HepG2 (cell line): ENCODE results near the gene POGLUT2.

Source experiments
- GABPA ChIP-seq, 2 experiments: IDR thresholded peaks; 2 replicates each; pipeline ENCODE4 v1.6.1; 2011 to 2016; ENCODE audit warnings: low read depth in 2 of 2, low read length in 1 of 2, missing biosample characterization in 1 of 2, missing genetic modification characterization in 1 of 2
- POLR2A ChIP-seq, 2 experiments: IDR thresholded peaks; 2 replicates each; pipeline ENCODE4 v1.6.1; 2011; ENCODE audit warnings: low read depth in 2 of 2, low read length in 2 of 2, mild to moderate bottlenecking in 1 of 2, moderate library complexity in 1 of 2; ENCODE audit not compliant: insufficient read depth in 1 of 2
- SAFB2 ChIP-seq: sonication (generic); formaldehyde crosslinking; IDR thresholded peaks from 2 replicates; pipeline ENCODE4 v1.5.1; 2020; ENCODE audit warnings: missing genetic modification reagents, low read depth, mild to moderate bottlenecking, borderline replicate concordance
- SRF ChIP-seq: IDR thresholded peaks from 2 replicates; pipeline ENCODE4 v1.6.1; 2011; ENCODE audit warnings: mild to moderate bottlenecking, low read depth, low read length, moderate library complexity
- ZBTB49 ChIP-seq: sonication (generic); formaldehyde crosslinking; IDR thresholded peaks from 2 replicates; pipeline ENCODE4 v1.4.0; 2020; ENCODE audit warnings: missing genetic modification reagents, borderline replicate concordance
- ZSCAN9 ChIP-seq: IDR thresholded peaks from 2 replicates; pipeline ENCODE4 v1.6.1; 2016; ENCODE audit warnings: borderline replicate concordance
- TF ChIP-seq, protein P1 (sequence below): sonication (generic); formaldehyde crosslinking; IDR thresholded peaks from 2 replicates; pipeline ENCODE4 v1.8.1; 2022; ENCODE audit warnings: low read depth, mild to moderate bottlenecking, missing genetic modification reagents
- TF ChIP-seq, protein P2 (sequence below): sonication (generic); formaldehyde crosslinking; IDR thresholded peaks from 2 replicates; pipeline ENCODE4 v1.5.0; 2020; ENCODE audit warnings: mild to moderate bottlenecking, missing genetic modification reagents, moderate library complexity

GRCh38 chr13:102768909-102769308, 29.9 kb downstream of the POGLUT2 start:
- TF ChIP-seq, protein P1, sequence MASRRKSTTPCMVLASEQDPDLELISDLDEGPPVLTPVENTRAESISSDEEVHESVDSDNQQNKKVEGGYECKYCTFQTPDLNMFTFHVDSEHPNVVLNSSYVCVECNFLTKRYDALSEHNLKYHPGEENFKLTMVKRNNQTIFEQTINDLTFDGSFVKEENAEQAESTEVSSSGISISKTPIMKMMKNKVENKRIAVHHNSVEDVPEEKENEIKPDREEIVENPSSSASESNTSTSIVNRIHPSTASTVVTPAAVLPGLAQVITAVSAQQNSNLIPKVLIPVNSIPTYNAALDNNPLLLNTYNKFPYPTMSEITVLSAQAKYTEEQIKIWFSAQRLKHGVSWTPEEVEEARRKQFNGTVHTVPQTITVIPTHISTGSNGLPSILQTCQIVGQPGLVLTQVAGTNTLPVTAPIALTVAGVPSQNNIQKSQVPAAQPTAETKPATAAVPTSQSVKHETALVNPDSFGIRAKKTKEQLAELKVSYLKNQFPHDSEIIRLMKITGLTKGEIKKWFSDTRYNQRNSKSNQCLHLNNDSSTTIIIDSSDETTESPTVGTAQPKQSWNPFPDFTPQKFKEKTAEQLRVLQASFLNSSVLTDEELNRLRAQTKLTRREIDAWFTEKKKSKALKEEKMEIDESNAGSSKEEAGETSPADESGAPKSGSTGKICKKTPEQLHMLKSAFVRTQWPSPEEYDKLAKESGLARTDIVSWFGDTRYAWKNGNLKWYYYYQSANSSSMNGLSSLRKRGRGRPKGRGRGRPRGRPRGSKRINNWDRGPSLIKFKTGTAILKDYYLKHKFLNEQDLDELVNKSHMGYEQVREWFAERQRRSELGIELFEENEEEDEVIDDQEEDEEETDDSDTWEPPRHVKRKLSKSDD (CRISPR knock-in tag) = no peak
- TF ChIP-seq, protein P2, sequence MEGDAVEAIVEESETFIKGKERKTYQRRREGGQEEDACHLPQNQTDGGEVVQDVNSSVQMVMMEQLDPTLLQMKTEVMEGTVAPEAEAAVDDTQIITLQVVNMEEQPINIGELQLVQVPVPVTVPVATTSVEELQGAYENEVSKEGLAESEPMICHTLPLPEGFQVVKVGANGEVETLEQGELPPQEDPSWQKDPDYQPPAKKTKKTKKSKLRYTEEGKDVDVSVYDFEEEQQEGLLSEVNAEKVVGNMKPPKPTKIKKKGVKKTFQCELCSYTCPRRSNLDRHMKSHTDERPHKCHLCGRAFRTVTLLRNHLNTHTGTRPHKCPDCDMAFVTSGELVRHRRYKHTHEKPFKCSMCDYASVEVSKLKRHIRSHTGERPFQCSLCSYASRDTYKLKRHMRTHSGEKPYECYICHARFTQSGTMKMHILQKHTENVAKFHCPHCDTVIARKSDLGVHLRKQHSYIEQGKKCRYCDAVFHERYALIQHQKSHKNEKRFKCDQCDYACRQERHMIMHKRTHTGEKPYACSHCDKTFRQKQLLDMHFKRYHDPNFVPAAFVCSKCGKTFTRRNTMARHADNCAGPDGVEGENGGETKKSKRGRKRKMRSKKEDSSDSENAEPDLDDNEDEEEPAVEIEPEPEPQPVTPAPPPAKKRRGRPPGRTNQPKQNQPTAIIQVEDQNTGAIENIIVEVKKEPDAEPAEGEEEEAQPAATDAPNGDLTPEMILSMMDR (CRISPR knock-in tag) = no peak
- TF ChIP-seq GABPA (IDR thresholded peaks at IDR 0.05; ENCODE audit: low read depth, low read length) (no peak), GABPA (CRISPR knock-in tag; IDR thresholded peaks at IDR 0.05; ENCODE audit: low read depth) (no peak), SRF (no peak), ZSCAN9 (CRISPR knock-in tag) (no peak), POLR2A (IDR thresholded peaks at IDR 0.05; ENCODE audit: insufficient read depth in 1 of 2, low read depth in 2 of 2, low read length in 2 of 2) (no peak), SAFB2 (CRISPR knock-in tag) (no peak), ZBTB49 (CRISPR knock-in tag) (no peak)
